Adrenal gland (tissue), 12 donors: Measurements from ENCODE around the gene CHST6. TPM values are rescaled to one million over a fixed set of nuclear protein-coding genes. Genes with fewer than 3 reads are reported as not detected.
A peak's percentile ranks its signal among the peaks of the same experiment; 100 is the strongest.

ENCODE experiments used
- DNase-seq, 7 donors: peaks; one replicate each; pipeline ENCODE4 v3.0.0-alpha.2; 2019 to 2020
- H3K27ac ChIP-seq, 5 donors: fragments of 200-600 bp; sonication (generic) in 4 of 5; 1 replicate in 3 of 5; 2 replicates in 2 of 5; pipeline versions ENCODE4 v1.5.1 to v1.8.0; 2016 to 2020; ENCODE audit warnings: mild to moderate bottlenecking in 1 of 5
- H3K27me3 ChIP-seq: fragments of 200-600 bp; 2 replicates; pipeline ENCODE4 v1.8.0; 2021
- H3K36me3 ChIP-seq, 2 donors: fragments of 200-600 bp; replicated peaks in 1 of 2; 1 replicate in 1 of 2; 2 replicates in 1 of 2; pipeline versions ENCODE4 v1.5.1 to v1.8.0; 2018 to 2022
- H3K4me1 ChIP-seq, 2 donors: fragments of 200-600 bp; replicated peaks in 1 of 2; 1 replicate in 1 of 2; 2 replicates in 1 of 2; pipeline versions ENCODE4 v1.5.1 to v1.8.0; 2018 to 2021
- H3K4me3 ChIP-seq, 4 donors: fragments of 200-600 bp; sonication (generic) in 3 of 4; one replicate each; pipeline ENCODE4 v1.5.1; 2016 to 2018
- H3K9me3 ChIP-seq, 3 donors: fragments of 200-600 bp; sonication (generic) in 1 of 3; replicated peaks in 1 of 3; 1 replicate in 2 of 3; 2 replicates in 1 of 3; pipeline versions ENCODE4 v1.5.1 to v1.8.0; 2016 to 2021
- POLR2A ChIP-seq, 2 donors: fragments of 450-650 bp; IDR thresholded peaks; one replicate each; pipeline ENCODE4 v1.6.1; 2017; ENCODE audit warnings: antibody characterized with exemption in 2 of 2, mild to moderate bottlenecking in 2 of 2, moderate library complexity in 1 of 2
- WGBS, 4 donors: extraction: QIAGEN DNeasy Blood & Tissue Kit in 2 of 4; methylation state at CpG; one replicate each; pipeline versions ENCODE4 v1.1.5 to v1.1.7; 2013 to 2017; 5-methylcytosine and 5-hydroxymethylcytosine counted together
- intact Hi-C, 2 donors: fragments of 100-400 bp; cut with DNase I; formaldehyde crosslinking; loops; one replicate each; pipeline versions ENCODE4 v1.14.1 to v1.15.0; 2022 to 2023
- polyA plus RNA-seq, 3 donors: library from polyadenylated mRNA; stranded (reverse); fragments of 200-250 nt in 2 of 3; fragments of 350-450 nt in 1 of 3; fragmentation: Illumina TruSeq in 1 of 3; extraction: RNeasy Lipid Tissue Mini Kit (QIAGEN cat#74804) in 1 of 3; gene quantifications; one replicate each; pipeline ENCODE4 v1.2.3, GENCODE V29; 2013 to 2014
- total RNA-seq, 9 donors: library from RNA; depleted of rRNA in 4 of 9; stranded (reverse); fragments of >200 nt in 4 of 9; fragments of 120-200 nt in 1 of 9; fragmentation: NEBNext Ultra II Directional in 1 of 9; extraction: Animal tissue kit (Norgen Biotek cat#: 25700) in 1 of 9; gene quantifications; one replicate each; pipeline versions ENCODE4 v1.1.0 to v1.2.4, GENCODE V29; 2013 to 2023
- TF ChIP-seq, protein P1 (sequence below), 6 experiments: fragments of 450-650 bp in 4 of 6; fragments of 200-600 bp in 2 of 6; sonication (generic) in 1 of 6; IDR thresholded peaks; 1 replicate in 5 of 6; 2 replicates in 1 of 6; pipeline versions ENCODE4 v1.5.1 to v1.8.0; 2016 to 2021; ENCODE audit warnings: antibody characterized with exemption in 6 of 6, mild to moderate bottlenecking in 2 of 6, moderate library complexity in 1 of 6
- donor health status: healthy with polysubstance abuse.
- donor health status: Bipolar disorder and iron deficiency.
- donor health status: DM: yes; HTN: yes; CAD: no.
- donor health status: DM: no; HTN: no; CAD: no.
- donor health status: DM: no; HTN: no; CAD: no.
- donor health status: DM: yes; HTN: yes; CAD: no.

Gene CHST6
- total and polyA plus RNA-seq, 12 donors, result 3.1 to 65.8 (median 29.9) TPM

GRCh38 chr16:75486014-75486675 lies 9.1 kb downstream of the CHST6 start:
- intact Hi-C loops, result no loop called here
- H3K27me3 ChIP-seq, result no peaks in the 10 kb centered on the region
- H3K4me1 ChIP-seq, result peaks cover 22 to 31% of the 10 kb centered on the region in 2 donors
- no peaks in the 10 kb centered on the region for H3K9me3 ChIP-seq
- peak overlapping the region in 3 of 5 donors; percentile 56 to 79 (median 74) for H3K27ac ChIP-seq
- H3K4me3 ChIP-seq, result no peak overlapping the region
- whole genome bisulfite sequencing, 4 donors, result 88 to 92% (median 90%) methylated on average over 8 to 9 of the region's 9 CpGs
- no peaks in the 10 kb centered on the region for H3K36me3 ChIP-seq
- no peak for DNase-seq
- no peak for TF ChIP-seq POLR2A (IDR thresholded peaks at IDR 0.05)

GRCh38 chr16:75485230-75486013 lies 9.8 kb downstream of the CHST6 start:
- H3K27ac ChIP-seq, result peak overlapping the region in 3 of 5 donors; percentile 63 to 79 (median 74)
- H3K4me3 ChIP-seq, result no peak overlapping the region
- intact Hi-C loops, result no loop called here
- H3K36me3 ChIP-seq, result no peaks in the 10 kb centered on the region
- peaks cover 22 to 31% of the 10 kb centered on the region in 2 donors for H3K4me1 ChIP-seq
- H3K27me3 ChIP-seq, result no peaks in the 10 kb centered on the region
- no peaks in the 10 kb centered on the region for H3K9me3 ChIP-seq
- no peak for TF ChIP-seq POLR2A (IDR thresholded peaks at IDR 0.05)
- TF ChIP-seq, protein P1, sequence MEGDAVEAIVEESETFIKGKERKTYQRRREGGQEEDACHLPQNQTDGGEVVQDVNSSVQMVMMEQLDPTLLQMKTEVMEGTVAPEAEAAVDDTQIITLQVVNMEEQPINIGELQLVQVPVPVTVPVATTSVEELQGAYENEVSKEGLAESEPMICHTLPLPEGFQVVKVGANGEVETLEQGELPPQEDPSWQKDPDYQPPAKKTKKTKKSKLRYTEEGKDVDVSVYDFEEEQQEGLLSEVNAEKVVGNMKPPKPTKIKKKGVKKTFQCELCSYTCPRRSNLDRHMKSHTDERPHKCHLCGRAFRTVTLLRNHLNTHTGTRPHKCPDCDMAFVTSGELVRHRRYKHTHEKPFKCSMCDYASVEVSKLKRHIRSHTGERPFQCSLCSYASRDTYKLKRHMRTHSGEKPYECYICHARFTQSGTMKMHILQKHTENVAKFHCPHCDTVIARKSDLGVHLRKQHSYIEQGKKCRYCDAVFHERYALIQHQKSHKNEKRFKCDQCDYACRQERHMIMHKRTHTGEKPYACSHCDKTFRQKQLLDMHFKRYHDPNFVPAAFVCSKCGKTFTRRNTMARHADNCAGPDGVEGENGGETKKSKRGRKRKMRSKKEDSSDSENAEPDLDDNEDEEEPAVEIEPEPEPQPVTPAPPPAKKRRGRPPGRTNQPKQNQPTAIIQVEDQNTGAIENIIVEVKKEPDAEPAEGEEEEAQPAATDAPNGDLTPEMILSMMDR (IDR thresholded peaks at IDR 0.05), result no peak
- WGBS, 4 donors, result 48 to 62% (median 60%) methylated on average over 7 of the region's 7 CpGs
- DNase-seq, result peak in 1 of 7 donors; percentile 21

GRCh38 chr16:75483222-75483621 lies 12.0 kb downstream of the CHST6 start:
- no peak for TF ChIP-seq POLR2A (IDR thresholded peaks at IDR 0.05)
- TF ChIP-seq, protein P1 (IDR thresholded peaks at IDR 0.05), result no peak
- Histone ChIP-seq H3K9me3 (no peaks in the 10 kb centered on the region), H3K4me3 (no peak overlapping the region), H3K4me1 (peaks cover 14 to 22% of the 10 kb centered on the region in 2 donors), H3K27ac (no peak overlapping the region), H3K27me3 (no peaks in the 10 kb centered on the region), H3K36me3 (no peaks in the 10 kb centered on the region)
- WGBS, 4 donors, result 77 to 92% (median 86%) methylated on average over 2 of the region's 2 CpGs
- intact Hi-C loops, result no loop called here
- no peak for DNase-seq

DNA sequence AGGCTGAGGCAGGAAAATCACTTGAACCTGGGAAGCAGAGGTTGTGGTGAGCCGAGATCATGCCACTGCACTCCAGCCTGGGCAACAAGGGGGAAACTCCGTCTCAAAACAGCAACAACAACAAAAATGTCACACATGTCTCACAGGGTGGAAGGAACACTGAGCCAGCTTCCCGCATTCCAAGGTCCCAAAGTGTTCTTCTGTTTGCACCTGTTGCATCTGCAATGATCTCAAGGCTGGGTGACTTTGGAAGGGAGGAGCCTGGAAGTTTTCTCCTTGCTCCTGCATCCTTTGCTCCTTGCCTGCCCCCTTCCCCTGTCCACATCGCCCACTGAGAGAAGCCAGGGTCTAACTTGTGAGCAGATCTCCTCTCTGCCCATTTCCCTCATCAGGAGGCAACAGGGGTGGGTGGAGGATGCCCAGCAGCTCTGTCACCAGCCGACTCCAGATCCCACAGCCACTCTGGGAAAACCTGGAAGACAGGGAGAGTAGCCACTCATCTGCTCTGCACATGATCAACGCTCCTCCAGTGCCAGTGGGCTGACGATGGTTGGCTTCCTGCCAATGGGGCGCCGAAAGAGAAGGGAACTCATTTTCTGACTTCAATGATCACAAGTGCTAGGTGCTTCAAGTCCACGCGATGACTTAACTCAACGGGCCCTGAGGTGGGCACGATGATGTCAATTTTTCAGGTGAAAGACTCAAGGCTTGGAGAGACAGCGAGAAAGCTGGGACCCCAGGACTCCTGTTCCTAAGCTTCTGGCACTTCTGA lies 12.6 kb downstream of the CHST6 start:
- no peak for TF ChIP-seq POLR2A (IDR thresholded peaks at IDR 0.05)
- TF ChIP-seq, protein P1 (IDR thresholded peaks at IDR 0.05), result no peak
- Histone ChIP-seq H3K36me3 (no peaks in the 10 kb centered on the region), H3K4me1 (peaks cover 9 to 28% of the 10 kb centered on the region in 2 donors), H3K9me3 (no peaks in the 10 kb centered on the region), H3K4me3 (no peak overlapping the region), H3K27ac (no peak overlapping the region), H3K27me3 (no peaks in the 10 kb centered on the region)
- 74 to 81% (median 78%) methylated on average over 10 to 14 of the region's 14 CpGs for WGBS, 4 donors
- intact Hi-C loops, result no loop called here
- no peak for DNase-seq
